Measurements from ENCODE around the gene NPR3.

NPR3 gene

GRCh38 chr5:32712481-32713360 is 1.6 kb downstream of the NPR3 start:
- peak; percentile 19 for DNase-seq

- DNase-seq, result no peak
These were observed 2.2 kb downstream of the NPR3 start for GRCh38 chr5:32713361-32713769.

DNA sequence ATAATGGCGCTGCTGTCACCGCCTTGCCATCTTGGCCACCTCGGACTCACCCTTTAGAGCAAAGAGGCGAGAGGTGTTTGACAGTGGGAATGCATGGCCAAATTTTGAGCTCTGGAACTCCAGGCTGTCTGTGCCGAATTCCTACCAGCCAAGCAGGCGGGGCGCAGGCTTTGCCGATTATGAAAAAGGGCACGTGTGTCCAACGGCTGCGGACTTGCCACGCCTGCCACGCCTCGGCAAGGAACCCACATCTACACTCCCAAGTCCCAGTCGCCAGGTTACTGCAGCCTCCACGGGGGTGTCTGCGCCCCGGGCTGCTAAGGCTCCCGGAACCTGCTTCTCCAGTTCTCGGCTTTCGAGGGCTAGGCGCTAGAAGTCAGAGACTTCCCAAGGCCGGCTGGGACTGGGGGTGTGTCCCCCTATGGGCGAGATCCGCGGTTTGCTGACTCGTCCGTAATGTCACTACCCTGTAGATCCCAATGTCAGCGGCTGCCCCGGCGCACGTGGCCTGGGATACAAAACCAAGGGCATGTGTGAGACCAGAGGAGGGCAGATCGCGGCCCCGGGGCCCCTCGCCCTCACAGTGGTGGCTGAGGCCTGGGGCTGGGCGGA is 2.8 kb downstream of the NPR3 start:
- peak; percentile 17 for DNase-seq

- DNase-seq, result no peak
These were observed 3.7 kb downstream of the NPR3 start for GRCh38 chr5:32714836-32715235.

GRCh38 chr5:32720300-32720699 is 9.2 kb downstream of the NPR3 start:
- DNase-seq, result no peak

DNA sequence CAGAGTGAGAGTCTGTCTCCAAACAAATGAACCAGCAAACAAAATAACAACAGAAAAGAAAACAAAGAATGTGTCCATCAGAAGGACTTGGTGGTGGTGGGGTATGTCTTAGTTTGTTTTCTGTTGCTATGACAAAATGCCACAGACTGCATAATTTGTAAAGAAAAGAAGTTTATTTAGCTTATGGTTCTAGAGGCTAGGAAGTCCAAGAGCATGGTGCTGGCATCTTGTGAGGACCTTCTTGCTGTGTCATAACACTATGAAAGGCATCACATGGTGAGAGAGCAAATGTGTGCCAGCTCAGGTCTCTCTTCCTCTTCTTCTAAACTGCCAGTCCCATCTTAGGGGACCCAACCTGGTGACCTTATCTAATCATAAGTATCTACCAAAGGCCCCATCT is 10.5 kb downstream of the NPR3 start:
- DNase-seq, result no peak

GRCh38 chr5:32722957-32723356 is 11.8 kb downstream of the NPR3 start:
- no peak for DNase-seq

GRCh38 chr5:32724526-32724925 is 13.4 kb downstream of the NPR3 start:
- no peak for DNase-seq

DNA sequence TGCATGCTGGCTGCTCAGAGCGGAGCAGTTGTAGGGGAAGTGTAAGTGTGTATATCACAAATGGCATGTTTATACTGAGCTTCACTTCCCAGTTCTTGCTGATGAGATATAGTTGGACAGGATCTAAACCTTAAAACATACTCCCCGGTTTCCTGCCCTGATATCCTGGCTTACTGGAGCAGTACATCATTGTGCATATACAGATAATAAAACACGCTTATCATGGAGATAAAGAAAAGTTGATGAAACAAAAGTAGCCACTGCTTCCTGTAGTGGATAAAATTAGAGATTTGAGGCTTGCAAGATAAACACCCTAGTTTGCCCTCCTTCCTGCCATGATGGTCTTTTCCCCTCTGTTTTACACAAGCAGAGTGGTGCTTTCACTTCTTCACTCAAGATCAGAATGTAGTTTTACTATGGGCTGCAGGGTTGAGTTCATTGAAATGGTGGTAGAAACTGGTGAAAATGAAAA is 15.0 kb downstream of the NPR3 start:
- no peak for DNase-seq

DNA sequence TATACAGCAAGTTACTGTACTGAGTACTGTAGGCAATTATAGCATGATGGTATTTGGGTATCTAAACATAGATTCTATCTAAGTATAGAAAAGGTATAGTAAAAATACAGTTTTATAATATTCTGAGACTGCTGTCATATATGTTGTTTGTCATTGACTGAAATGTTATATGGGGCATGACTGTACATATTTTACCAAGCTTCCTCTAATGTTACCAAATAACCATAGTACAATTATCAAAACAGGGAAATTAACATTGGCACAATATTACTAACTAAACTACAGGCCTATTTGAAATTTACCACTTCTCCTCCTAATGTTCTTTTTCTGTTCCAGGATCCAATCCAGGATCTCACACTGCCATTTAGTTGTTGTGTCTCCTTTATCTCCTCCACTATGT is 18.5 kb downstream of the NPR3 start:
- no peak for DNase-seq

DNA sequence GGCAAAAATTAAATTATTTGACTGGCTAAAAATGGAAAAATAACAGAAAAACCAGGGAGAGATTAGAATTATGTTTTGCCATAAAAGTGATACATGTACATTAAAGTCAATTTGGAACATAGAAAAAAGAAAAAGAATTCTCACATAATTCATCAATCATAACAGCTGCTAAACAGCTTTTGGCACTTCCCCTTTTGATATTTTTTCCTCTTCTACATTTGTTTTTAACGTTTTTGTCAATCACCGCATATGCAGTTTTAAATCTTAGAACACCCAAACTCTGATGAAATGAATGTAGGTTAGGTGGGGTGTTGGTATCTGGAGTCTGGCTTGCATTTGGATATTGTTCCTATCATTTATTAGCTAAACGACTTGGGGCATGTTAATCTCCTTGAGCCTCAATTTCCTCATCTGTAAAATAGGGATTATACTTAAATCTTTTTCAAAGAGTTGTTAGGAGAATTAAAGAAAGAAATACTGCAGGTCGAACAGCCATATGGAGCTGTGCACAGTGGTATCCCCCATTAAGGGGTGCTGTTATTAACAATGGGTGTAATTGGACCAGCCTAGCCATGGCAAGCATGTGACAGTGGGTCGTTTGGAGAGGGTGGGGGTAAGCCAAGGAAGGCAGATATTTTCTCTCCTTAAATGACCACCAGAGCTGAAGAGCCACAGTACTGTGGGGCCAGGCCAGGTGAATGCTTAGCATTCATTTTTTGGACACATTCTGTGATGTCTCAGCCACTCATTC is 22.6 kb downstream of the NPR3 start:
- no peak for DNase-seq

GRCh38 chr5:32734827-32735378 is 23.8 kb downstream of the NPR3 start:
- DNase-seq, result no peak

- DNase-seq, result no peak
These were observed 24.4 kb downstream of the NPR3 start for GRCh38 chr5:32735512-32735911.

DNA sequence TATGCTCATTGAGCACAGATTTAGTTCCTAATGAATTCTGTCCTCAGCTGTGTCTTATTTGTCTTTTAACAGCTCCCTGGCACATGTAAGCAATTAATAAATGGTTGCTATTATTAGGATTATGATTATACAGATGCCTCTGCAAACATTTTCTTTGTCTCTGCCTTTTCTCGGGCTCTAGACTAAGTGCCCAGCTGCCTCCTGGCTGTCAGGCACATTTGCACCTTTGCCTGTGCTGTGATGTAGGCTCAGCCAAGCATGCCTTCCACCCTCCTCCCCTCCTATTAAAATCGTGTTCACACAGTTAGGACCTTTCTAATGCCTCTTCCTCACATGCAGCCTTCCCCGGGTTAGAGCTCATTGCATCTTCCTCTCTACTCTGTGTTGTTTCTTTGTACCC is 25.7 kb downstream of the NPR3 start:
- no peak for DNase-seq

GRCh38 chr5:32740651-32741050 is 29.5 kb downstream of the NPR3 start:
- no peak for DNase-seq

GRCh38 chr5:32745317-32745716 is 34.2 kb downstream of the NPR3 start:
- DNase-seq, result no peak

DNA sequence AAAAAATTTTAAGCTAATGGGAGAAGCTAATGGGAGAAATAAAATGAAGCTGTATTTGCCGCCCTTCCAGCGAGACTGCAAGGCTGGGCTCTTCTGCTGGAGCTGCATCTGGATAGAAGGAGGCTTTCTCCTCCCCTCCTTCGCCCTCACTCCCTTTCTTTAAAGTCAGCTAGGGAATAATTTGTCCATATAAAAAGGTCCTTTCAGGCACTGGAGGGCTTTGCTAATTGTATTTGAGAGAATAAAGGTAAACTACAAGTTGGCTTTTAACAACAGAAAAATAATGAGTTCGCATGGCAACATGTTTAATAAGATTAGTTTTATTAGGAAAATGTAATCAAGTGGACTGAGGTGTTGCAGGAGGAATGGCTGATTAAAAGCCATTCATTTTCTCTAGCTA is 41.3 kb downstream of the NPR3 start:
- no peak for DNase-seq

DNA sequence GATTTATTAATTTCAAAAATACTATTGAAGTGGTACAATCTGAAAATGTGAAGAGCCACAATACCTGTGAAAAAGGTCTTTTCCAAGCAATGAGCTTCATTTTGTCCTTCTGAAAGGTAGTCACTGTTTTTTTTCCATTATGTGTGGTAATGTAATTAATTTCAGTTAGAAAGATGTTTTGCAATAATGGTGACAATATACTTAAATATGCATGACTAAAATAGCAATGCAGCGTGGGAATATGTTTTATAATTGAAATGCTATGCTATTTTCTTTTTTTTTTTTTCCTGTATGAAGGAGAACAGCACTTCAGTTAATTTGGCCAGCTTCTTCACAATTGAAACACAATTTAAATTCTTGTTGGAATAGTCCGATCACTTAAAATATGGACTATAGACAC is 41.9 kb downstream of the NPR3 start:
- DNase-seq, result no peak

DNA sequence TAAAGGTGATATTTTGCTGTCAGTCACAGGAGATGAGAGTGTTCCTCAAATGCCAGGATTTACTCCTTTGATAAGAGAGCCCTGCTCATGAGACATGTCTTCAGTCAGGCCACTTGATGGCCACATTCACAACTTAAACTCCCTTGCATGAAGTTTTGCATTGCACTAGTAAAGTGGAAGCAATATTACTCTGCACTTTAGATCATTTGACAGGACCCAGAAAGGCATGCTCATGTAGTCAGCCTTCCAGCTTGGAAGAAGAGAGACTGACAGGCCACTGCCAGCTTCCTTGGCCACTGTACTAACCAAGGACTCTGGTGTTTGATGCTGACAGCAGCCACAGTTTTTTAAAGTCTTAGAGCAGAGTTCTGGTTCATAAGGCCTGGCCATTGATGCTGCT is 42.6 kb downstream of the NPR3 start:
- no peak for DNase-seq

GRCh38 chr5:32754284-32754683 is 43.2 kb downstream of the NPR3 start:
- DNase-seq, result no peak

DNA sequence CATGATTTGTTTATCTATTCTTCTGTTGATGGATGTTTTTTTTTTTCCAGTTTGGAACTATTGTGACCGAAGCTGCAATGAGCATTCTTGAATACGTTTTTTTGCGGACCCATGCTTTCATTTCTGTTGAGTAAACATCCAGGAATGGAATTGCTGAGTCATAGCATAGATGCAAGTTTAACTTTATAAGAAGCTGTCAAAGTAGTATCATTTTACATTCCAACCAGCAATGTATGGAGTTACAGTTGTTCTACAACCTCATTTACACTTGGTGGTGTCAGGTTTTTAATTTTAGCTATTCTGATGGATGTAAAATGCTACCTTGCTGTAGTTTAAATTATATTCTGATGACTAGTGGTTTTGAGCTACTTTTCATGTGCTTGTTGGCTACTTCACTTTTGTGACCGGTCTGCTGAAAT is 49.0 kb downstream of the NPR3 start:
- DNase-seq, result no peak

- DNase-seq, result no peak
These were observed 54.1 kb downstream of the NPR3 start for GRCh38 chr5:32765266-32765665.

DNA sequence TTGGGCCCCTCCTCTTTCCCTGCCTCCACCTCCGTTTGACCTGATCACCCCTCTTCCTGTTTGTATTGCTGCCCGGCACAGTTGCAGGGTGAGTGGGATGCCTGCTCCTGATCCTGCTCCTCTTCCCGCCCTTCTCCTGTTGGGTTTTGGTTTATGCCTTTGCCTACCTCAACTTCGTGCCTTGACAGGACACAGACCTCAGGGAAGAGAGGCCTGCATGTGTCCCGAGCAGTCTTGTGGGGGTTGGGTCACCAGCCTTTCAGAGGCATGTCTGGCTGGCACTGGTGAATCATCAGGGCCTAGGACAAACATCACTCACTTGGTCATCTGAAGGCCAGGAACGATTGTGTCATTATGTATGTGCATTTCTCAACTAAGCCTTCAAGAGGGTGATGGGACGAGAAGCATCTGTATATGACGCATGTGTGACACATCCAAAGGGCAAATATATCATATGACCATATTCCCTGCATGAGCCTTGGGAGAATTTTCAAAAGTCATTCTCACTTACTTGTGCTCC is 56.9 kb downstream of the NPR3 start:
- no peak for DNase-seq

Data from activated CD4-positive, alpha-beta T cell treated with anti-CD3 and anti-CD28 coated beads for 48 hours (primary cell).